ENCODE measurements around the gene ITPR1.

The ITPR1 gene

DNA sequence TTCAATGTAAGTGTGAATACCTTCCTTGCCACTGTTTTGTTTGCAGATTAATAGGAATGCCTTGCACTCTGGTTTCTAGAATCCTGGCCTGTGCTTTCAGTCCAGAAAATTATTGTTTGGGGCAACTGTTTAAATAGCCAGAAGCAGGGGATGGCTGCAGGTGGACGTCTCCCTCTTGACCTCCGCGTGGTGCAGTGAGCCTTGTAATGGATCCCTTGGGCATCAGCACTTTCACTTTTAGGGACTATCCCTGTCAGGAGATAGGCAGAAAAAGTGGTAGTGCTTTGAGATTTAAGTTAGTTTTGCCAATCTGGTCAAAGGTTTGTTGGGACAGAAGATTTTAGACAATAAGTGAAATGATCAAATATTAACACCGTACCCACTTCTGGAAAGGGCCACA lies 307.4 kb downstream of the ITPR1 start:
- H3K27me3 ChIP-seq (ENCODE audit: insufficient read depth, poor library complexity, severe bottlenecking), result no peaks in the 10 kb centered on the region
- DNase-seq (ENCODE audit: low read depth in 1 of 2, low spot score in 1 of 2), result no peak
- TF ChIP-seq, protein P1, sequence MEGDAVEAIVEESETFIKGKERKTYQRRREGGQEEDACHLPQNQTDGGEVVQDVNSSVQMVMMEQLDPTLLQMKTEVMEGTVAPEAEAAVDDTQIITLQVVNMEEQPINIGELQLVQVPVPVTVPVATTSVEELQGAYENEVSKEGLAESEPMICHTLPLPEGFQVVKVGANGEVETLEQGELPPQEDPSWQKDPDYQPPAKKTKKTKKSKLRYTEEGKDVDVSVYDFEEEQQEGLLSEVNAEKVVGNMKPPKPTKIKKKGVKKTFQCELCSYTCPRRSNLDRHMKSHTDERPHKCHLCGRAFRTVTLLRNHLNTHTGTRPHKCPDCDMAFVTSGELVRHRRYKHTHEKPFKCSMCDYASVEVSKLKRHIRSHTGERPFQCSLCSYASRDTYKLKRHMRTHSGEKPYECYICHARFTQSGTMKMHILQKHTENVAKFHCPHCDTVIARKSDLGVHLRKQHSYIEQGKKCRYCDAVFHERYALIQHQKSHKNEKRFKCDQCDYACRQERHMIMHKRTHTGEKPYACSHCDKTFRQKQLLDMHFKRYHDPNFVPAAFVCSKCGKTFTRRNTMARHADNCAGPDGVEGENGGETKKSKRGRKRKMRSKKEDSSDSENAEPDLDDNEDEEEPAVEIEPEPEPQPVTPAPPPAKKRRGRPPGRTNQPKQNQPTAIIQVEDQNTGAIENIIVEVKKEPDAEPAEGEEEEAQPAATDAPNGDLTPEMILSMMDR (IDR thresholded peaks at IDR 0.05; ENCODE audit: insufficient read depth, low read length), result no peak
- TF ChIP-seq, protein P2, sequence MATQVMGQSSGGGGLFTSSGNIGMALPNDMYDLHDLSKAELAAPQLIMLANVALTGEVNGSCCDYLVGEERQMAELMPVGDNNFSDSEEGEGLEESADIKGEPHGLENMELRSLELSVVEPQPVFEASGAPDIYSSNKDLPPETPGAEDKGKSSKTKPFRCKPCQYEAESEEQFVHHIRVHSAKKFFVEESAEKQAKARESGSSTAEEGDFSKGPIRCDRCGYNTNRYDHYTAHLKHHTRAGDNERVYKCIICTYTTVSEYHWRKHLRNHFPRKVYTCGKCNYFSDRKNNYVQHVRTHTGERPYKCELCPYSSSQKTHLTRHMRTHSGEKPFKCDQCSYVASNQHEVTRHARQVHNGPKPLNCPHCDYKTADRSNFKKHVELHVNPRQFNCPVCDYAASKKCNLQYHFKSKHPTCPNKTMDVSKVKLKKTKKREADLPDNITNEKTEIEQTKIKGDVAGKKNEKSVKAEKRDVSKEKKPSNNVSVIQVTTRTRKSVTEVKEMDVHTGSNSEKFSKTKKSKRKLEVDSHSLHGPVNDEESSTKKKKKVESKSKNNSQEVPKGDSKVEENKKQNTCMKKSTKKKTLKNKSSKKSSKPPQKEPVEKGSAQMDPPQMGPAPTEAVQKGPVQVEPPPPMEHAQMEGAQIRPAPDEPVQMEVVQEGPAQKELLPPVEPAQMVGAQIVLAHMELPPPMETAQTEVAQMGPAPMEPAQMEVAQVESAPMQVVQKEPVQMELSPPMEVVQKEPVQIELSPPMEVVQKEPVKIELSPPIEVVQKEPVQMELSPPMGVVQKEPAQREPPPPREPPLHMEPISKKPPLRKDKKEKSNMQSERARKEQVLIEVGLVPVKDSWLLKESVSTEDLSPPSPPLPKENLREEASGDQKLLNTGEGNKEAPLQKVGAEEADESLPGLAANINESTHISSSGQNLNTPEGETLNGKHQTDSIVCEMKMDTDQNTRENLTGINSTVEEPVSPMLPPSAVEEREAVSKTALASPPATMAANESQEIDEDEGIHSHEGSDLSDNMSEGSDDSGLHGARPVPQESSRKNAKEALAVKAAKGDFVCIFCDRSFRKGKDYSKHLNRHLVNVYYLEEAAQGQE (IDR thresholded peaks at IDR 0.05; ENCODE audit: insufficient replicate concordance, low read depth), result no peak
- TF ChIP-seq SPI1 (IDR thresholded peaks at IDR 0.05; ENCODE audit: borderline replicate concordance, low read depth) (no peak), POLR2AphosphoS5 (IDR thresholded peaks at IDR 0.05; ENCODE audit: low read depth) (no peak), GABPA (IDR thresholded peaks at IDR 0.05; ENCODE audit: low read depth) (no peak)
- no peak overlapping the region for H3K4me3 ChIP-seq (replicated peaks; ENCODE audit: insufficient read depth, low read length)
- H3K27ac ChIP-seq (replicated peaks), result no peak overlapping the region

DNA sequence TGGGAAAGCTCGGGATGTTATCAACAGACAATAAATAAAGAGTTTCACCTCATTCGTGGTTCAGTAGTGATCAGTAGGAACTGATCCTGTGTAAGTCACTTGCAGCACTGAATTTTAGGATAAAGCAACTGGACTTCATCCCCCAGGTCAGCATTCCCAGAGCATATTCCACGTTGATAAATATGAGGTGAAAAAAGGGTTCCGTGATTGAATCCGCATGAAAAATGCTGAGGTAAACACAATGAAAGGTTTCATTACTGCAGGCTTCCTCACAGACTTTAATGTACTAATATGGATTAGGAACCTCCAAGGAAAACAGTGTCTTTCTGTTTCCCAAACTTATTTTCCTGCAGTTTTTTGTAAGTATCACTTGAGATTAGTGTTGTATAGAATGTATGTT lies 308.7 kb downstream of the ITPR1 start:
- Histone ChIP-seq H3K4me3 (replicated peaks; ENCODE audit: insufficient read depth, low read length) (no peak overlapping the region), H3K27ac (replicated peaks) (no peak overlapping the region), H3K27me3 (ENCODE audit: insufficient read depth, poor library complexity, severe bottlenecking) (no peaks in the 10 kb centered on the region)
- TF ChIP-seq SPI1 (IDR thresholded peaks at IDR 0.05; ENCODE audit: borderline replicate concordance, low read depth), result no peak
- no peak for TF ChIP-seq GABPA (IDR thresholded peaks at IDR 0.05; ENCODE audit: low read depth)
- TF ChIP-seq, protein P2 (IDR thresholded peaks at IDR 0.05; ENCODE audit: insufficient replicate concordance, low read depth), result no peak
- no peak for DNase-seq (ENCODE audit: low read depth in 1 of 2, low spot score in 1 of 2)

DNA sequence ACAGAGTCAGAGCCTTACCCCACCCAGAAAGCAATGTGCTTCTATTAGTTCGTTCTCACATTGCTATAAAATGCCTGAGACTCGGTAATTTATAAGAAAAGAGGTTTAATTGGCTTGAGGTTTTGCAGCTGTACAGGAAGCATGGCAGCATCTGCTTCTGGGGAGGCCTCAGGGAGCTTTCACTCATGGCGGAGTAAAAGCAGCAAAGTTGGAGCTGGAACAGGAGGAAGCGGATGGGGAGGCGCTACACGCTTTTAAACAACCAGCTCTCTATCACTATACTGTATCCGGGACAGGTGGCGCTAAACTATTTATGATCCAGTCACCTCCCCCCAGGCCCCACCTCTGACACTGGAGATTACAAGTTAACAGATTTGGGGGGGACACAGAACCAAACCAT lies 309.8 kb downstream of the ITPR1 start:
- no peak for DNase-seq (ENCODE audit: low read depth in 1 of 2, low spot score in 1 of 2)
- Histone ChIP-seq H3K27me3 (ENCODE audit: insufficient read depth, poor library complexity, severe bottlenecking) (no peaks in the 10 kb centered on the region), H3K27ac (replicated peaks) (no peak overlapping the region), H3K4me3 (replicated peaks; ENCODE audit: insufficient read depth, low read length) (no peak overlapping the region)
- TF ChIP-seq, protein P2 (IDR thresholded peaks at IDR 0.05; ENCODE audit: insufficient replicate concordance, low read depth), result no peak
- TF ChIP-seq, protein P1 (IDR thresholded peaks at IDR 0.05; ENCODE audit: insufficient read depth, low read length), result no peak
- no peak for TF ChIP-seq POLR2AphosphoS5 (IDR thresholded peaks at IDR 0.05; ENCODE audit: low read depth)
- no peak for TF ChIP-seq SPI1 (IDR thresholded peaks at IDR 0.05; ENCODE audit: borderline replicate concordance, low read depth)
- TF ChIP-seq GABPA (IDR thresholded peaks at IDR 0.05; ENCODE audit: low read depth), result no peak

Measured in HL-60 (cell line).